ENCODE results near the gene RTP3. TPM values are rescaled to one million over a fixed set of nuclear protein-coding genes. Genes with fewer than 3 reads are reported as not detected.

The RTP3 gene
- total and polyA plus RNA-seq, 4 donors: not detected

DNA sequence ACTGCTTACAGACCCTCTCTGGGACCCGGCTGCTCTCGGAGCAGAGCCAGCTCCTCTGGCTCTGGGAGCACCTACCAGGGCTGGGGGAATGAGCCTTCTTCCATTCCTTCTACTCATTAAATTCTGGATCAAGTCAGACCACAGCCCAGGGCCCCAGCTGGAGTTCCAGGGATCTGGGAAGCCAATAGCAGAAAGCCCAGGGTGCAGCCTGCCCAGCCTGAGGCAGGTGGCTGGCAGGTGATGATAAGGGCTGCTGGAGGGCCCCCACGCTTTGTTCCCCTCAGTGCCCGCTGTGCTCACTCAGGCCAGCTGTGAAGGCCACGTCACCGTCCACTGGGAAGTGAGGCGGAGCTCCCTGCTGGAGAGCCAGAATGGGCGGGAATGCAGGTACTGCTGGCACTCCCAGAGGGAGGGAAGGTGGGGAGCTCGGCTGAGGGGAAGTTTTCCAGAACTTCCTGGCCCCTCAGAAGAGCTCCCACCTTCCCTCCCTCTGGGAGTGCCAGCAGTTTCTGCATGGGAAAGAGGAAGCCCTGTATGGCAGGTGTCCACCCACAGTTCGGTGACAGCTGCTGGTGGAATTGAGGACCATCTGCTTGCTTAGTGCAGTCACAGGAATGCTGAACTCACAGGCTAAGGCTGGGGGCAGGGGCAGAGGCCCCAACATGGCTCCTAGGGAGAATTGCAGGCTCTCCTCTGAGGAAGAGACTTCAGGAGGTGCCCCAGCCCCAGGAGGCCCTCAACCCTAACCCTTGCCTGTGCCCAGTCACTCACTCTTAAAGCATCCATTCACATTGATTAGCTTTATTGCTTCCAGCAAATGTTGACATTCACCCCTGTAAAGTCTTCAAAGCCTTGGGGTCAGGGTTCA lies 12.6 kb upstream of the RTP3 start:
- no peak for TF ChIP-seq CTCF (IDR thresholded peaks at IDR 0.05; ENCODE audit: control extremely low read depth, extremely low read depth)
- WGBS, 2 donors: 65 to 77% methylated on average over 10 of the region's 10 CpGs
- Histone ChIP-seq H3K36me3 (ENCODE audit: control insufficient read depth in 4 of 4, insufficient read depth in 4 of 4, low read length in 4 of 4) (no peaks in the 10 kb centered on the region), H3K27me3 (ENCODE audit: control insufficient read depth in 3 of 3, insufficient read depth in 3 of 3, low read length in 2 of 3) (peaks cover 0 to 3% (median 0%) of the 10 kb centered on the region in 3 donors), H3K4me1 (ENCODE audit: control insufficient read depth in 5 of 5, insufficient read depth in 5 of 5, low read length in 5 of 5) (no peaks in the 10 kb centered on the region), H3K9ac (ENCODE audit: insufficient read depth in 1 of 2, low read length in 2 of 2) (peak overlapping the region in 1 of 2 donors; percentile 16), H3K9me3 (ENCODE audit: control insufficient read depth in 4 of 4, insufficient read depth in 3 of 4, low read length in 3 of 4) (no peaks in the 10 kb centered on the region), H3K27ac (ENCODE audit: low read depth in 1 of 2, low read length in 1 of 2) (no peak overlapping the region), H3K4me3 (no peak overlapping the region)
- DNase-seq (peak; percentile 43 to 64 (median 61)), ATAC-seq (ENCODE audit: insufficient read depth, low FRiP score) (no peak)

DNA sequence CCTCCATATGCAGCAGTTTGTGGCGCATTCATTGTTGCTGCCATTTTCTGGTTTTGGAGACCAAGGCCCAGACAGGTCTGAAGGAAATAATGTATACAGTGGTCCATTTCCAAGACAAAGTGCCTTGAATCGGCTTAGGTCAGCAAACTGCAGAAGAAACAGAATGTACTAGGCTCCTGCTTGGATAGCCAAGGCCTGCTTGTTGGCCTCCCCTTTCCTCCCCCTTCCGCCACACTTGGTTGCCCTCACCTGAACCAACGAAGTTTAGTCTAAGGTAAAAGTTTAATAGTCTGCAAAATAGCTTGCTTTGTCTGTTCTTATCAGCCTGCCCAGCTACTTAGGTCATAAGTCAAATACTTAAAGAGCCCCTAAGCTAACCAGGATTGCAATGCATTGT lies 12.0 kb upstream of the RTP3 start:
- DNase-seq: no peak
- no peak for TF ChIP-seq CTCF (IDR thresholded peaks at IDR 0.05; ENCODE audit: control extremely low read depth, extremely low read depth)
- WGBS, 2 donors: 84 to 90% methylated on average over 4 of the region's 4 CpGs

DNA sequence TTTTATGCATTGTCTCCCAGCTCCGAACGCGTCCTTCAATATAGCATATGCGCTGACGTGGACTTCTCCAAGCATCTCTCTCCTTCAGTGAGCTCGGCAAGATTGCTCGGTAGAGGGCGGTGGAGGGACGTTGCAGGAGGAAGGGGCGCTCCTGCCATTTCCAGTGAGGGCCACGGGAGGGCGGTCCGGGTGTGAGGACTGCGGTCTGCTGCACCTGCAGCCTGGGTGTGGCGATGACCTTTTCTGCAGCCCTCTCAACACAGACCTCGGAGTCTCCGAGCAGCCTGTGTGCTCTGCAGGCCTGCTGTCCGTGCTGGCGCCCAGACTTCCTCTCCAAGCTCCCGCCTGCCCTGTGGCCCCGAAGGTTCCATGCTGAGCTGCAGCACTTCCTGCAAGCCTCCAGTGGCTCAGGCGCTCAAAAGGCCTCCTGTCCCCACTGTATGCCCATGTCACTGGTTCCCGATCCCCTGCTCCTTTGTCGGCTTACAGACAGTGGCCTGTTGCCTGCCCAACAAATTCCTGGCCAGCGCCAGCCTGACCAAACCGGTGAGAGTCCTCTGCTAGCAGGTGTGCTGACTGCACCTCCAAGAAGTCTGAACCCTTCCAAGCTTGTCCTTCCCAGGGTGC lies 8.9 kb upstream of the RTP3 start:
- DNase-seq (peak; percentile 91 to 92 (median 91)), ATAC-seq (ENCODE audit: insufficient read depth, low FRiP score) (peak; percentile 96)
- no peak overlapping the region for H3K27ac ChIP-seq (ENCODE audit: low read depth in 1 of 2, low read length in 1 of 2)
- H3K4me3 ChIP-seq: no peak overlapping the region
- H3K27me3 ChIP-seq (ENCODE audit: control insufficient read depth in 3 of 3, insufficient read depth in 3 of 3, low read length in 2 of 3): peaks cover 0 to 3% (median 0%) of the 10 kb centered on the region in 3 donors
- H3K4me1 ChIP-seq (ENCODE audit: control insufficient read depth in 5 of 5, insufficient read depth in 5 of 5, low read length in 5 of 5): no peaks in the 10 kb centered on the region
- no peaks in the 10 kb centered on the region for H3K9me3 ChIP-seq (ENCODE audit: control insufficient read depth in 4 of 4, insufficient read depth in 3 of 4, low read length in 3 of 4)
- WGBS, 2 donors: 11% methylated on average over 26 of the region's 26 CpGs
- H3K36me3 ChIP-seq (ENCODE audit: control insufficient read depth in 4 of 4, insufficient read depth in 4 of 4, low read length in 4 of 4): no peaks in the 10 kb centered on the region
- no peak overlapping the region for H3K9ac ChIP-seq (ENCODE audit: insufficient read depth in 1 of 2, low read length in 2 of 2)
- peak; percentile 100 for TF ChIP-seq CTCF (IDR thresholded peaks at IDR 0.05; ENCODE audit: control extremely low read depth, extremely low read depth)

More for the DNA sequence above, 12.0 kb upstream of the RTP3 start:
- ATAC-seq (ENCODE audit: insufficient read depth, low FRiP score): no peak
- Histone ChIP-seq H3K27me3 (ENCODE audit: control insufficient read depth in 3 of 3, insufficient read depth in 3 of 3, low read length in 2 of 3) (peaks cover 0 to 3% (median 0%) of the 10 kb centered on the region in 3 donors), H3K4me3 (no peak overlapping the region), H3K9ac (ENCODE audit: insufficient read depth in 1 of 2, low read length in 2 of 2) (no peak overlapping the region), H3K36me3 (ENCODE audit: control insufficient read depth in 4 of 4, insufficient read depth in 4 of 4, low read length in 4 of 4) (no peaks in the 10 kb centered on the region), H3K4me1 (ENCODE audit: control insufficient read depth in 5 of 5, insufficient read depth in 5 of 5, low read length in 5 of 5) (no peaks in the 10 kb centered on the region), H3K27ac (ENCODE audit: low read depth in 1 of 2, low read length in 1 of 2) (no peak overlapping the region), H3K9me3 (ENCODE audit: control insufficient read depth in 4 of 4, insufficient read depth in 3 of 4, low read length in 3 of 4) (no peaks in the 10 kb centered on the region)
